T-helper 2 cell treated with Interferon-gamma antibody and Interleukin-4, amounts not matched to agents 100 ng/mL and 5 ng/mL, for 36 hours (primary cell): ENCODE data around the gene LCOR. TPM values are rescaled to one million over a fixed set of nuclear protein-coding genes. Genes with fewer than 3 reads are reported as not detected.
"Not testable (repeated sequence)": the region's sequence is repeated elsewhere in the genome, so short reads cannot be mapped to it uniquely, and the experiment has no call there.

Experiments used
- intact Hi-C: fragments of 100-400 bp; cut with micrococcal nuclease; formaldehyde crosslinking; loops from one replicate; pipeline ENCODE4 v1.15.1; 2023
- total RNA-seq: library from RNA; stranded (reverse); gene quantifications from 2 replicates; pipeline ENCODE4 v1.2.3, GENCODE V29; 2022

The LCOR gene
- total RNA-seq, 1 donor from 2014 or later: 31.4 TPM

GRCh38 chr10:96922978-96923948, 91.2 kb downstream of the LCOR start:
- intact Hi-C loops: no loop called here

DNA sequence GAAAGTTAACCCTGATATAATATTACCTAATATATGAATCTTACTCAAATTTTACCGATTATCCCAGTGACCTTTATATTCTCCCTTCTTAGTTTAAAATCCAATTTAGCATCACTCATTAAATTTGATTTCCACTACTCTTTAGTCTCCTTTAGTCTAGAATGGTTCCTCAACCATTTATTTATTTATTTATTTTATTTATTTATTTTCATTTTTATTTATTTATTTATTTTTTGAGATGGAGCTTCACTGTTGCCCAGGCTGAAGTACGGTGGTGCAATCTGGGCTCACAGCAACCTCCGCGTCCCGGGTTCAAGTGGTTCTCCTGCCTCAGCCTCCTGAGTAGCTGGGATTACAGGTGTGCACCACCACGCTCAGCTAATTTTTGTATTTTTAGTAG, 92.8 kb downstream of the LCOR start:
- intact Hi-C loops: no loop called here

- intact Hi-C loops: no loop called here
Observed at GRCh38 chr10:96930469-96930868, 98.4 kb downstream of the LCOR start.

DNA sequence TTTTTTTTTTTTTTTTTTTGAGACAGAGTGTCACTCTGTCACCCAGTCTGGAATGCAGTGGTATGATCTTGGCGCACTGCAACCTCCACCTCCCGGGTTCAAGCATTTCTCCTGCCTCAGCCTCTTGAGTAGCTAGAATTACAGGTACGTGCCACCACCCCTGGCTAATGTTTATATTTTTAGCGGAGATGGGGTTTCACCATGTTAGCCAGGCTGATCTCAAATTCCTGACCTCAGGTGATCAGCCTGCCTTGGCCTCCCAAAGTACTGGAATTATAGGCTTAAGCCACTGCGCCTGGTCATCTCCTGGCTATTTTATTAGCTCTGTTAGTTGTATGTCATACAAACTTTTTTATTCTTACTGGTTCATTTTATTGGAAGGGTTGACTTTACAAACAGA, 103.0 kb downstream of the LCOR start:
- intact Hi-C loops: no loop called here

GRCh38 chr10:96935810-96936209, 103.7 kb downstream of the LCOR start:
- intact Hi-C loops: no loop called here

GRCh38 chr10:96943161-96943560, 111.1 kb downstream of the LCOR start:
- intact Hi-C loops: not testable (repeated sequence)

GRCh38 chr10:96947036-96947435, 114.9 kb downstream of the LCOR start:
- intact Hi-C loops: no loop called here

- intact Hi-C loops: no loop called here
Observed at GRCh38 chr10:96949039-96949683, 117.1 kb downstream of the LCOR start.

GRCh38 chr10:96951954-96952353, 119.9 kb downstream of the LCOR start:
- intact Hi-C loops: no loop called here

DNA sequence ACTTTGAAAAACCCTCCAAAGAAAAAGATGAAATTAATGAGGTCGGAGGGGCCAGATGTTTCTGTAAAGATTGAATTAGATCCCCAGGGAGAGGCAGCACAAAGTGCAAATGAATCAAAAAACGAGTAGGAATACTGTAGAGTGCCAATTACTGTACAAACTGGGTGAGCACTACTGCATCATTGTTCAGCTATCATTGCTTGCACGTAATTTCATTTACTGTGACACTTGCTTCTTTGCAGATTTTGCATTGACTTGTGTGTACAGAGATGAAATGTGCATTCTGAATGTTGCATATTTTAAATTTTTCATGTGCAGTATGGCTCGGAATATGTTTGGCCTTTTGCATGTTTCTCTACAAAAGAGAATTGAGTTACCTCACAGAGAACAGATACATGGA, 123.7 kb downstream of the LCOR start:
- intact Hi-C loops: no loop called here

- intact Hi-C loops: no loop called here
Observed at GRCh38 chr10:96958071-96958470, 126.0 kb downstream of the LCOR start.

- intact Hi-C loops: no loop called here
Observed at GRCh38 chr10:96959733-96960132, 127.6 kb downstream of the LCOR start.

DNA sequence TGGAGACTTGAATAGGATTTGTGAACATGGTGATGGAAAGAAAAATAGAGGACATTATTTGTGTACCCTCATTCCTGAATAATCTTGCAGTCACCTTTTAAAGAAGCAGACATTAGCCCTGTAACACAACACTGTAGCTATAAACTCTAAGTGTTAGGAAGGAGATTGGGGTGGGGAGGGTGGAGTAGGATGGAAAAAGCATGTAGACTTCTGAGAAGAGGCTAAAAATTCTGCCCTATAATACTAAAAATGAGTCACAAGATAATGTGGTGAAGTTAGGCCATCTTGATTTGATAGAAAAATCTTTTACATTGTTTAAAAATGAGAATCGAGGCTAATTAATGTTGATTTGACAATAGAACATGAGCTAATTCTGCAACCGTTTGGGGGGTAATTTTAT, 128.8 kb downstream of the LCOR start:
- intact Hi-C loops: no loop called here

DNA sequence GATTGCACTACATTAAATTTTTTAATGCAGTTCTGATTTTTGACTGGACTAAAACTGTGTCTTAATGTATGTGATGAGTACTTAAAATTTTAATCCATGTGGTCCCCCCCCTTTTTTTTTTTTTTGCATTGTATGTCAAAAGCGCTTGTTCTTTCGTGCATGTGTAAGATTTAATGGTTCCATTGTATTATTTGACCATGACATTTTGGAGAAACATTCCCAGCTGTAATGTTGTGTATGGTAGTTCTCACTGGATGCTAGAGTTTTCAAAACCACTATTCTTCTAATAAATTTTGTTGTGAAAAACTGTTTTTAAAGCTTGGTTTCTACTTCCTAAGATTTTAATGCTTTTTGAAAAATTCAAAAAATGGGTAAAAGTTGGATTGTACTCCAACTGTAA, 132.0 kb downstream of the LCOR start:
- intact Hi-C loops: no loop called here

GRCh38 chr10:96967847-96968246, 135.7 kb downstream of the LCOR start:
- intact Hi-C loops: no loop called here

DNA sequence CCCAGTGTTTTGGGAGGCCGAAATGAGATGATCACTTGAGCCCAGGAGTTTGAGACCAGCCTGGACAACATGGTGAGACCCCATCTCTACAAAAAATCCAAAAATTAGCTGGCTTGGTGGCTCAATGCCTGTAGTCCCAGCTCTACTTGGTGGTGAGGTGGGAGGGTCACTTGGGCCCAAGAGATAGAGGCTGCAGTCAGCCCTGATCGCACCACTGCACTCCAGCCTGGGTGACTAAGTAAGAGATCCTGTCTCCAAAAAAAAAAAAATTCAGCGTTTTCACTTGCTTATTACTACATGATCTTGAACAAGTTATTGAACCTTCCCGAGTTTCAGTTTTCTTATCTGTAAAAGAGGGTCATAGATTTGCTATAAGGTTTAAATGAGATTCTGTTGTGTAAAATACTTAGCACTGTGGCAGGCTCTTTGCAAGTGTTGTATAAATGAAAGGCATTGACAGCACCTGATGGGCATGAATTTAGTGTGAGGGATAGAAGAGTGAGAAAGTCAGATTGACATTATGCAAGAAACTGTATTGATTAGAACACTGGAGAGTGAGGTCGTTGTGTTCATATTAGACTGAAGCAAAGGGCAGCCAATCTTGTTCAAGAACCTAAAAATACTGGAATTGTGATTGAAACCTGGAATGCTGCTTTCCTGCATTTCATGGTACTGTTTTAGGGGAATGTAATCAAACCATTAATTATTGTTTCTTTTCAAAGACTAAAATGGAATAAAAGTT, 136.8 kb downstream of the LCOR start:
- intact Hi-C loops: no loop called here

GRCh38 chr10:96971324-96971723, 139.2 kb downstream of the LCOR start:
- intact Hi-C loops: no loop called here

DNA sequence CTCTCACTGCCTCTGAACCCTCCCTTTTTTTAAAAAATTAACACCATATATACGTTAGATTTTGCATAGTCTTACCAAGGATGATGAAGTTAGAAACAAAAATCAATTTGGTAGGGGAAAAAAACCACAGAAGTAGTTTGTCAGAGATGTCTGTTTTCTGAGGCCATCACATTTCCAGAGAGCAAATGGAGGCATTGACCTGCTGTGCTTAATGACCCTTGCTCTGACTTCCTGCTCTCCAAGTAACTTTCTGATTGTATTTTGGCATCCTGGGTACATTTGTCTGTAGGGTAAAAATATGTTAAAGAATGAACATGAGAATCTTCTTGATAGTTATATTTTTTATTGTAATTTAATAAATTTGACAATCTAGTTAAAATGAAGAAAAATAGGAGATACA, 140.2 kb downstream of the LCOR start:
- intact Hi-C loops: no loop called here

- intact Hi-C loops: no loop called here
Observed at GRCh38 chr10:96973809-96974747, 142.0 kb downstream of the LCOR start.

- intact Hi-C loops: no loop called here
Observed at GRCh38 chr10:96975136-96975535, 143.0 kb downstream of the LCOR start.

GRCh38 chr10:96978621-96979154, 146.6 kb downstream of the LCOR start:
- intact Hi-C loops: no loop called here
